ENCODE data around the gene OR8K3. TPM values are rescaled to one million over a fixed set of nuclear protein-coding genes. Genes with fewer than 3 reads are reported as not detected.

The OR8K3 gene
- not detected for total RNA-seq
- long read RNA-seq: 0 reads

DNA sequence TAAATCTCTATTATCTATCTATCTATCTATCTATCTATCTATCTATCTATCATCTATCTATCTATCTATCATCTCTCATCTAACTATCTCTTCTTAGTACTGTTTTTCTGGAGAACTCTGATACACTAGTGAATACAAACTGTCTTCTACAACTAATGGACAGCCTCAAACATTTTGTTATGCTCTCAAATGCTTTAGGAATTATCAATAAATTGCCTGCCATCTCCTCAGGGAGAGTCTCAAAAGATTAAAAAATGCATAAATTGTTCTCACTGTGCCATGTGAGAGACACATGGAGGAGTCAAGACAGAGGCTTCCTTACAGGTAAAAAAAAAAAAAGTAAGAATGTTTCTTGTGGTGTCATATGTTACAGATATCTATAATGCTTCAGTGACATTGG, at the start of gene OR8K3:
TSS of gene OR8K3 (plus strand) at position 301 of the 400 bp plus-strand sequence. CDS start 3,163 bp downstream, outside the sequence.
- no peak for DNase-seq (ENCODE audit: low spot score)

DNA sequence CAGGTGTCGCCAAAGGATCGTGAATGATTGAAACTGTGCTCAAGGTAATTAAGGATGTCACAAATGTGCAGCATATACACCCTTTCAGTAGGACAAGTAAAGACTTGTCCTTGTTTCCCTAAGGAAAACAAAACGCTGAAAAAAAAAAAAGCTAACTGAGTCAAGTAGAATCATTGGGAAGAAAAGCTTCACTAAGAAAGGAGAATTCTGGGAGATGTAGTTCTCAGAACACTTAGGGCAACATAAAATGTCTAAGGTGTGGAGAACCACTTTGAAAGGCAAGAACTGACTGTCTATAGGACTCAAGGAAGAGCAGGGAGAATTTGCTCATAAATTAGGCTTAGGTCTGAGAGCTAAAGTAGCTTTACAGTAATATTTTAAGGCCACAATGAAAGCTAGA, 43.9 kb upstream of the OR8K3 start:
- DNase-seq (ENCODE audit: low spot score): no peak

DNA sequence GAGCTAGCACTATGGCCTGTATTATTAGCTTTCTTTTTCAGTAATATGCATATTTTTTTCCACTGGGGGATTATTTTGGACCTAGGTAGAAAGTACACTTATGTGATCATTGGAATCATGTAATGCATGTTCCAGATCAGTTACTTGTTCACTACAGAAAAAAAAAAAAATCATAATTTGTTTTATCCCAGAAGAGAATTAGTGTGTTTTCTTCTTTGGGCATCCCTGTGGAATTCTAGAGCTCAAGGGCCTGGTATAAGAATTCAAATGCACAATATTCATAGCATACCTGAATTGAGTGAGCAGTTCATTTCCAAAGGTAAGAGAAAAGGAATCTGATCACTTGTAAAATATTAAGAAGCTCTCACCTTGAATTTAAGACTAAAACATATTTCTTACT, 41.1 kb upstream of the OR8K3 start, which contains the start of gene OR5T1:
TSS of gene OR5T1 (plus strand) at position 301 of the 400 bp plus-strand sequence. CDS start 1,485 bp downstream, outside the sequence.
- no peak for DNase-seq (ENCODE audit: low spot score)

DNA sequence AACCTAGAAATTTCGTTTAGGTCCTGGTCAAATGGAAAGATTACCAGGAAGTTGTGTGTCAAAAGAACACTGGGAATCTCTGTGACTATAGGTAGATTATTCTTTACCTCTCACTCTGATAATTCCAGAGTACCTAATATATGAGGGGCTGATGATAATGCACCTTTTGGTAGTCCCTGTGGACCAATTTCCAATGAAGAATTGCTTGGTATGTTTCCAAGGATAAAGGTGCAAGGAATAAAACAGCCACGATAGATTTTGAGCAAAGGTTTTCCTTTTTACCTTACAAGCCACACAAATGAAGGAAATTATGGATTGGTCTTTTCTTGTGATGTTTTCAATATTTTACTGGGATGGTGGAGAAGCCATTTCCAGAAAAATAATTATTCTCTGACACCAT, 22.8 kb upstream of the OR8K3 start, which contains the start of gene OR8H1:
TSS of gene OR8H1 (minus strand) at position 101 of the 400 bp plus-strand sequence. CDS start 1,192 bp downstream, outside the sequence.
- no peak for DNase-seq (ENCODE audit: low spot score)

DNA sequence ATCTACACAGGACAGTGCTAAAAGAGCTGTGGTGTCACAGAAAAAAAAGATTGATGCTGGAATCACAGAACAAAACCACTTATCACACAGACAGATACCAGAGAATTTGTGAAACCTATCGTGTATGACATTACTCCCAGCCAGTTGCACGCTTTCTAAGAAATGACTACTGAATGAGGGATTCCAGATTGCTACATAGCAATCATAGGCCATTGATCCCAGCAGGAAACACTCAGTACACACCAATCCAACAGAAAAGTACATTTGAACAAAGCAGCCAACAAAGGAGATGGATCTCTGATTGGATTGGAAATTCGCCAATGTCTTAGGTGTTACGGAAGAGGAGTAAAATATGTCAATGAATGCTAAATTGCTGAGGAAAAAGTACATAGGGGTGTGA, 18.0 kb upstream of the OR8K3 start:
- DNase-seq (ENCODE audit: low spot score): no peak

DNA sequence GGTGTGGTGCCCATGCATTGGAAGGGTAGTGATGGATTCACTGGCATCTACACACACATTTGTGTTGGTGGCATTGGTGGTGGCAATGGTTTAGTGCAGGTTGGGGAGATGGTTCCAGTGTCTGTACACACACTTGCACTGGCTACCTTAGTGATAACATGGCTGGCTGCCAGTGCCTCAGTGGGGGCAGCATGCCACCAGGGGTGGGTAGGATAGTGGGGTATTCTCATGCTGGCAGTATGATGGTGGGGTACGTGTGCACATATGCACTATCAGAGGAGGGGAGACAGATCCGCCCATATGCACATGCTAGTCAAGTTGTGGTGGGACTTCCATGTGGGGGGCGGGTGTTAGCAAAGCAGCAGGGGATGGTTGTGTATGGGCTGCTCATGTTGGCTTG, 7.1 kb upstream of the OR8K3 start:
- no peak for DNase-seq (ENCODE audit: low spot score)

DNA sequence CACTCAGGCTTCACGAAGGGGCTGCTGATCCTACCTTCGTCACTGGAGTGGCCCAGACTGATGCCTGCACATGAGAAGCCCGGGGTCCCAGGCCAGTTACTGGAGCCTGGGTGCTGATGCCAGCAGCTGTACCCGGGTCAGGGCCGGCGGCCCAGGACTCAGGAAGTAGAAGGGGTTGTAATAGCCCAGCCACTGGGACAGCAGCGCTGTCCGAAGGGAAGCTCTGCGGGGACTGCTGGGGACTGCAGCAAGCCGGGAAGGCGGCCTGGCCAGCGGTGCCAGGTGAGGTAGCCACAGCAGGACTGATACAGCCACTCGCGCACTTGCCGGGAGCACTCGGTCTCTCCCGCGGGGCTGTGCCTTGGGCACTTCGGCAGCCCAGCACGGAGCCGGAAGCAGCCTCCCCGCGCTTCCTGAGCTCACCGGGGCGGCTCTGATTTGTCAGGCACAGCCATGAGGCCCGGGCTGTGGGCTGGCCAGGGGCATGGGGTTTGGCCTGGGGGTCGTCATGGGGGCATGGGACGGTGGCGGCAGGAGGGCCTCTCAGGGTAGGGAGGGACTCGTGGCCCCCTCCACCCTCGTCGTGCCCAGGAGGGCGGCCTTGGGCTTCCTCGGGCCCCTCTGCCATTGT, 17.0 kb downstream of the OR8K3 start:
- DNase-seq (ENCODE audit: low spot score): no peak

DNA sequence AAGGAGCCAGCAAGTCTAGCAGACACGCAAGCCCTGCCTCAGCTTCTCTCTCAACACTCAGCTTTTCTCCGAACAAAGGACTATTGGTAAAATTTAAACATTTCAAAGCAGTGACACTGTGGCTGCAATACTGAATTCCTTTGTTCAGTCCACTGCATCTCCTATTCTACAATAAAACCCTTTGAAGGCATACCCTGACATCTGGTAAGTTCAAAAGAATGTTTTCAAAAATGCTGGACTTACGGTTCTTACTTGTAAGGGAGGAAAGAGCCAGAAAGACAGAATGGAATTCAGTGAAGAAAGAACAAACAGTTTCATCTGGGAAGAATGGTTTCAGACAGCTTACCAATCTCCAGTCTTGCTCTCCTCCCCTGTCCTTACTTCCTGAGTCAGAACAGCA, 18.2 kb downstream of the OR8K3 start:
- DNase-seq (ENCODE audit: low spot score): no peak

DNA sequence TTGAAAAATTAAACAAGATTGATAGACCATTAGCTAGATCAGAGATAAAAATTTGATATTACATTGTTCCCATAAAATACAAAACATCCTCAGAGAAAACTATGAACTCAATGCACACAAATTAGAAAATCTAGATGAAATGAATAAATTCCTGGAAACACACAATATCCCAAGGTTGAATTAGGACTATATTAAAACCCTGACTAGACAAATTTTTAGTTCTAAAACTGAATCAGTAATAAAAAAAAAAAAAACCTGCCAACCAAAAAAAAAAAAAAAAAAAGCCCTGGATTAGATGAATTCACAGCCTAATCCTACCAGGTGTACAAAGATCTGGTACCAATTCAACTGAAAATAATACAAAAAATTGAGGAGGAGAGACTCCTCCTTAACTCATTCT, 25.3 kb downstream of the OR8K3 start:
- DNase-seq (ENCODE audit: low spot score): no peak

DNA sequence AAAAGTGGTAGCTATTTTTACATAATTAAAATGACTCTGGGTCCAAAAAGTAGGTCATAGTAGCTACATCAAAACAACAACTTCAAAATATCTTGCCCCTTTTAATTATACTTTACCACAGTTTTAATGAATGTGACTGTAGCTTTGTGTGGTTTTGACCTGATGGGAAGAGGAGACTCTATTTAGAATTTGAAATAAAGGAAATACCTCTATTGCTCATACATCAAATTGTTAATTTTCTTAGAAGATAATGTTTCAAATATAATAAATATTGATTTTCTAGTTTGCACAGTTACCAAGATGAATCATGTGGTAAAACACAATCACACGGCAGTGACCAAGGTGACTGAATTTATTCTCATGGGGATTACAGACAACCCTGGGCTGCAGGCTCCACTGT, 30.8 kb downstream of the OR8K3 start, which contains the start of gene OR8K1:
TSS of gene OR8K1 (plus strand) at position 301 of the 400 bp plus-strand sequence. CDS start at position 301, 0 bp downstream.
- DNase-seq (ENCODE audit: low spot score): no peak

DNA sequence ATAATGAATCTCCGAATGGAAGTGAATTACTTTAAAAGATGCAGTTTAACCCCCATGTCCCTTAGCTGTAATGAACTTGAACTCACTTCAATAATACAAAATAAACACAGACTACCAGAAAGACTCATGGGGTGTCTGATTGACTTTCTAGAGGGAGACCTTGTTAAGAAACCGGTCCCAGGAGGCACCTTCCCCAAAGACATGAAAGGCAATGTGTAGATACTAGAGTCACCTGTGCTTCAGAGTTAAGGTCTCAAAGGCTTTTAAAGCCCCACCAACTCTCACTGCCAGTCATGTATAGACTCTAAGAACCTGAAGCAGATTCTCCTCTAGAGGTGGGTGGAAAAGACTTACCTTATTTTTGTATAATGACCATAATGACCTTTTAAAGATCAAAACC, 39.0 kb downstream of the OR8K3 start, which contains the start of gene OR8J1:
TSS of gene OR8J1 (plus strand) at position 301 of the 400 bp plus-strand sequence. CDS start 5,956 bp downstream, outside the sequence.
- DNase-seq (ENCODE audit: low spot score): no peak

Other genes with a start within 250 kb of the OR8K3 start
- not detected for gene OR8I2, start 221.8 kb upstream of the OR8K3 start, total RNA-seq
- gene OR8H2, start 211.5 kb upstream of the OR8K3 start, total RNA-seq: not detected
- not detected for gene OR8H3, start 192.8 kb upstream of the OR8K3 start, total RNA-seq
- not detected for gene OR8J3, start 174.9 kb upstream of the OR8K3 start, total RNA-seq
- gene OR8K5, start 154.8 kb upstream of the OR8K3 start, total RNA-seq: not detected
- not detected for gene OR5J2, start 138.5 kb upstream of the OR8K3 start, total RNA-seq
- not detected for gene OR5T2, start 80.9 kb upstream of the OR8K3 start, total RNA-seq
- not detected for gene OR5T3, start 62.9 kb upstream of the OR8K3 start, total RNA-seq
- not detected for gene OR5T1, start 41.0 kb upstream of the OR8K3 start, total RNA-seq
- not detected for gene OR8H1, start 22.9 kb upstream of the OR8K3 start, total RNA-seq
- not detected for gene OR8K1, start 30.9 kb downstream of the OR8K3 start, total RNA-seq
- not detected for gene OR8J1, start 39.1 kb downstream of the OR8K3 start, total RNA-seq
- gene OR8U1, start 60.5 kb downstream of the OR8K3 start, total RNA-seq: not detected
- gene OR5AL1, start 97.6 kb downstream of the OR8K3 start, total RNA-seq: not detected
- not detected for gene OR5M3, start 158.2 kb downstream of the OR8K3 start, total RNA-seq
- gene OR5M8, start 176.2 kb downstream of the OR8K3 start, total RNA-seq: not detected
- not detected for gene OR5M11, start 228.1 kb downstream of the OR8K3 start, total RNA-seq